Measurements from ENCODE around the gene GABRA4. TPM values are rescaled to one million over a fixed set of nuclear protein-coding genes. Genes with fewer than 3 reads are reported as not detected.
A peak's percentile ranks its signal among the peaks of the same experiment; 100 is the strongest.

The GABRA4 gene
- polyA plus RNA-seq (2014; cell fraction: cytosol; rRNA removed): not detected in 2 replicates
- not detected in 2 replicates for polyA plus RNA-seq (2014; cell fraction: nucleus; rRNA removed)

GRCh38 chr4:46993075-46994006, at the start of gene GABRA4:
Gene GABRA4, minus strand, starts transcription at chr4:46993581. Its CDS starts 157 bp downstream, at chr4:46993424.
- no peak for DNase-seq (ENCODE audit: low spot score)

- no peak for DNase-seq (ENCODE audit: low spot score)
Measured at GRCh38 chr4:47040828-47041227, 47.4 kb upstream of the GABRA4 start.

- DNase-seq (ENCODE audit: low spot score): no peak
Measured at GRCh38 chr4:47038263-47038662, 44.9 kb upstream of the GABRA4 start.

- peak; percentile 54 for DNase-seq (ENCODE audit: low spot score)
Measured at GRCh38 chr4:47032405-47033106, 39.2 kb upstream of the GABRA4 start.

DNA sequence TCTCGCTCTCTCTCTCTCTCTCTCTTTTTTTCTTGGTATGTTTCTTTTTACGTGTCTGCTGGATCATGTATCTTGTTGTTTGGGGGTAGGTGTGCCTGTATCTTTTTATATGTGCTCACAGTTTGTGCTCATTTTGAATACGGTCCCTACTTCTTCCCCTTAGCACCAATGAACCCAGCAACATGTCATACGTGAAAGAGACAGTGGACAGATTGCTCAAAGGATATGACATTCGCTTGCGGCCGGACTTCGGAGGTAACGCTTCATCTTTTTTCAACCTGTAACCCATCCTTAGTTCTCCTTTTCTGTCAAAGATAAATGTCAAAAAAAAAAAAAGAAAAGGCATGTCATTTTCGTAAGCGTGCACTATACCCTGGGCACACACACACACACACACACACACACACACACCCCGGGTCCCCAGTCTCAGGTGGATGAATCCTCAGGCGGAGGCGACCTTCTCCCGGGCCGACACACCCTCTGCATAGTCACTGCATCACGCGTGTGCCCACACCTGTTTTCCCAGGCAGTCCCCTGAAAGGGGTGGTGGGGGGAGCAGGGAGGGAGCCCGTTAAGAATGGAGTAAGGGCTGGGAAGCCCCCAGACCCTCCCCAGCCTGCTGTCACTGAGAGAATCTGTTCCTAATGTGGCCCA, 38.5 kb upstream of the GABRA4 start:
- peak; percentile 6 for DNase-seq (ENCODE audit: low spot score)

DNA sequence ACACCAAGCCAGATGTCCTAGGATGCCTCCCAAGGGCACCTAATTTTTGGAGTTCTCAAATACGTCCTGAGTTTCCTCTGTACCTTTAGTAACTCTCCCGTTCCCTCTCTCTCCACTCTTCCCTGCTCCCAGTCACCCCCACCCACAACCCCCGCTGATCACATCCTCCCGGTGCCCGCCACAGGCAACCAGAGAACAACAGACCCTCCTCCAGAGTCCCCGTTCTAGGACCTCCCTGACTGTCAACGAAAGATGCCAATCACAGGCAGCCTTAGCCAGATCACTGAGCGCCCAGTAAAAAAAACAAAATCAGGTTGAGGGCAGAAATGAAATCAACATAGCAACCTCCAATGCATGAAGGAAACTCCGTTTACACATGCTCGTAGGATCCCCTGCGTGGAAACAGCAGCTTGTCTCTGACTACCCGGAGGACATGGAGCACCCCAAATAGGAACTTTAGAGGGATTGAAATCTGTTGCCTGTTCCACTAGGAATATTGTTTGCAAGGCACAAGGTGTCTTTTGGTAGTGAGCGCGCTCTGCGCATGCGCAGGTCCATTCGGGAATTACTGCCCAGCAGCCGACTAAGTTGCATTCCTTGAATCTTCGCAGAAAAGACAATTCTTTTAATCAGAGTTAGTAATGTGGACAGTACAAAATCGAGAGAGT, 37.8 kb upstream of the GABRA4 start, which contains the start of gene GABRB1:
Gene GABRB1, plus strand, starts transcription at position 557 of the 668 bp plus-strand sequence.
- DNase-seq (ENCODE audit: low spot score): peak; percentile 32

DNA sequence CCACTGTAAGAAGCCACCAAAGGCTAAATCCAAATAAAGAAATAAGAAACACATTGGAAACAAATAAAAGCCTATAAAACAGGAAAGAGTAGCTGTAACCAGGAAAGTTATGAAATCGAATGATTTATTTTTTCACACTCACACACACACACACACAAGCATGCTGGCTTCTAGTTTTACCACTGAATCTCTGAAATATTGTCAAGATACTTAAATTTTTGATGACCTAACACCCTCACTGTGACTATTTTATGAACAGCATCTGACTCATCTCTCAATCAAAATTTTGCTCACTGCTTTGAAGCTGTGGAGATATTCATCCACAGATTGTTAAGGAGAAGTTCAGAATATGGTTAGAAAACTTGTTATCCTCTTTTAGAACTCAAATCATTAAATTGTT, 24.1 kb upstream of the GABRA4 start:
- no peak for DNase-seq (ENCODE audit: low spot score)

- no peak for DNase-seq (ENCODE audit: low spot score)
Measured at GRCh38 chr4:47017081-47017480, 23.7 kb upstream of the GABRA4 start.

GRCh38 chr4:47013373-47013772, 20.0 kb upstream of the GABRA4 start:
- DNase-seq (ENCODE audit: low spot score): no peak

DNA sequence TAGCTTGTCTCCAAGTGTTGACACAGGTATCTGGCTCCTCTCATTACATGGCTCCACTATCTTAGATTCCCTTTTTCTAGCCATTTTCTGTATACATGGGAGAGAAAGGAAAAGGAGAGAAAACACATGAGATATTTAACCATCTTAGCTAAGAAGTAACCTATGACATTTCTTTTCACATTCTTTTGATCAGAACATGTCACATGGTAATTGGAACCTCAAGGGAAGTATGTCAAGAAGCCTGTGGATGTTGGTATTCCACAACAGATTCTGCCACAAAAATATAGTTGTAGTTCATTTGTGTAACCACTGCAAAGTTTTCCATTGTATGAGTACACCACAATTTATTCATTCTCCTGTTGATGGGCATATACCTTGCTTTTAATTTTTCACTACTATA, 19.3 kb upstream of the GABRA4 start:
- no peak for DNase-seq (ENCODE audit: low spot score)

- DNase-seq (ENCODE audit: low spot score): no peak
Measured at GRCh38 chr4:47010912-47011446, 17.6 kb upstream of the GABRA4 start.

DNA sequence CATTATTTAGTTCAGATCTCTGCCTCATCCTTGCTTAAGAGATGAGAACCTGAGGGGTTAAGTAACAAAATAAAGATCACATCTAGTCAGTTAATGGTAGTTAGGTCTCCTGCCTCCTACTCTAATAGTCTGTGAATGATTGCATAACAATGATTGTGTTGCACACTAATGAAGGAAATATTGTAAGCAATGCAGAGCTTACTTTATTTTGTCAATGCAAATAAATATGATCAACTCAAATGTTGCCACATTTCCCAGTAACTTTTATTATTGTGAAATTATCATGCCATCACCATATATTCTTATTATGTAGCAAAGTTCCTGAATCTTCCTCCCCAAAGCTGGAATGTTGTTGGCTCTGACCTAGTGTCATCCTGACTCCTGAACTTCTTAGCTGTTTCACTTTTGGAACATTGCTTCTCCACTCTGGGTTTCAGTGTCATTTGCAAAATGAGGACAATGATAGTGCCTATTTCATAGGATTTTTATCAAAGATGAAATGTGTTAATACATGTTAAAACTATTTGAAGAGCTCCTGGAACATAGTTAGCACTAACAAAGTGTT, 17.0 kb upstream of the GABRA4 start:
- DNase-seq (ENCODE audit: low spot score): no peak

DNA sequence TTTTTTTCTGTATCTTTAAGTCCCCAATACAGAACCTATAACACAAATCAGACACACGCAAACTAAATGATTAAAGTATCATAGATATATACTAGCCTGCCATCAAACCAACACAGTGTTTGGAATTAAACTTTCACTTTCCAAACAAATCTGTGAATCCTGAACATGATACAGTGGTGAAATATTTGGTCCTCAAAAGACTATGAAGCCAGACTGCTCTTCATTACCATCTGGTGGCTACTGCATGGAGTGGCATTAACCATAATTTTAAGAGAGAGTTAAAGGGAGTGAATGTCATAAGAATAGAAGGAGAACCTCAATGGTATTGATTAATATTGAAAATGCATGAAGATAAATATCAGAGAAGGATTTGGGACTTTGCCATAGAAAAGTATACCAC, 9.2 kb upstream of the GABRA4 start:
- no peak for DNase-seq (ENCODE audit: low spot score)

GRCh38 chr4:47000406-47000805, 7.0 kb upstream of the GABRA4 start:
- no peak for DNase-seq (ENCODE audit: low spot score)

- no peak for DNase-seq (ENCODE audit: low spot score)
Measured at GRCh38 chr4:46999566-46999965, 6.2 kb upstream of the GABRA4 start.

- DNase-seq (ENCODE audit: low spot score): no peak
Measured at GRCh38 chr4:46994007-46994405, 625 bp upstream of the GABRA4 start.

DNA sequence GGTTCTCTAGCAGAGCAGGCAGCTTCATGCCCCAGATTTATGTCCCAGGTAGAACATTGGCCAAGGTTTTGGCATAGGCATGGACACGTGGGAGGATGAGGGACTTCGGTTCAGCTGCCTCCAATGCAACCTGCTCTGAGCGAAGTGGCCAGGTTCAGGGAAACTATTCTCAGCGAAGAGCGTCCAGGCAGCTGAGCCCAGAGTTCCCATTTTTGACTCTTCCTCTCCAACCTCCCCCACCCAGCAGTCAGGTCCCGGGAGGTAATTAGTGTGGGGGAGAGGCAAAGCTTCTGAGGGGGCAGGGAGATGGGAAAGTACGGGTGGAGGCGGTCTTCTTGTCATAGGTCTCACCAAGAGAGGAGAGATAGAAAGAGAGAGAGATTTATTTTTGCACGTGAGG, 1.0 kb downstream of the GABRA4 start:
- no peak for DNase-seq (ENCODE audit: low spot score)

DNA sequence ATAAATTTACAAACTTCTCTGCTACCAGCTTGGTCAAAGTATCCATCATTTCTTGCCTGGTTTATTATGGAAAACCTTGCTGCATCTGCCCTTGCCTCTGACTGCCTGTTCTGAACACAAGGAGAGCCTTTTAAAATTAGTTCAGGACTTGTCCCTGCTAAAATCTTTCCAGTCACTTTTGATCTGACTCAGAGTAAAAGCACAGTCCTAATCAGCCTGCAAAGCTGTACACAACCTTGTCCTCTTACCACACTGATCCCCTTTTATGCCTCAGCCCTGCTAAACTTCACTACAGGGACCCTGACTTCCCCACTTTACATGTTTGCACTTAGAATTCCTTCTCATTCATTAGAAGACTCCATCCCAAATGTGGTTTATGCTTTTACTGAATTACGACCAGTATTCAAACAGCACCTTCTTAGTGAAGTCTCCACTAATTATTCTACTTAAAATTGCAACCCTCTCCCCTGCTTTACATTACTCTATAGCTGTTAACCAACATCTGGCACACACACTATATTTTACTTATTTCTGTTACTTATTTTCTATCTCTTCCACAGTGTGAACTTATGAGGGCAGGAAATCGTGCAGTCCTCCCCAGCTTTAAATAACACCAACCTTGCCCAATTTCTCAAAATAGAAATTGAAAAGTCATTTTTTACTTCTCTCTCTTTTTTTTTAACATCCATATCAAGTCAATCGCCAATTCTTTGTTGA, 6.3 kb downstream of the GABRA4 start:
- no peak for DNase-seq (ENCODE audit: low spot score)

GRCh38 chr4:46984781-46985180, 8.6 kb downstream of the GABRA4 start:
- DNase-seq (ENCODE audit: low spot score): no peak

GRCh38 chr4:46980851-46981250, 12.5 kb downstream of the GABRA4 start:
- no peak for DNase-seq (ENCODE audit: low spot score)

Measured in SK-N-DZ (cell line).